Activated naive CD4-positive, alpha-beta T cell treated with anti-CD3 and anti-CD28 coated beads for 36 hours (primary cell): Measurements from ENCODE around the gene ZNF593OS. TPM values are rescaled to one million over a fixed set of nuclear protein-coding genes. Genes with fewer than 3 reads are reported as not detected.

Experiments
- CTCF ChIA-PET: fragments of 350-600 bp; sonication (Branson Sonifier 250); formaldehyde crosslinking; loops from one replicate; lab custom pipeline; 2021; ENCODE audit warnings: antibody characterized with exemption; lab: Charles Lee
- DNase-seq: peaks from one replicate; pipeline ENCODE4 v3.0.0-alpha.2; 2020
- H3K27ac Mint-ChIP-seq: one replicate; pipeline ENCODE4 v1.8.0; 2021; ENCODE audit warnings: mild to moderate bottlenecking, mixed read lengths
- H3K27me3 Mint-ChIP-seq: one replicate; pipeline ENCODE4 v1.8.0; 2021; ENCODE audit warnings: low read depth, mixed read lengths
- H3K36me3 Mint-ChIP-seq: one replicate; pipeline ENCODE4 v1.8.0; 2021; ENCODE audit warnings: low read depth, mixed read lengths
- H3K4me1 Mint-ChIP-seq: one replicate; pipeline ENCODE4 v1.8.0; 2021; ENCODE audit warnings: low read depth, mixed read lengths
- H3K4me3 Mint-ChIP-seq: one replicate; pipeline ENCODE4 v1.8.0; 2021; ENCODE audit warnings: mild to moderate bottlenecking, moderate library complexity, mixed read lengths
- H3K9me3 Mint-ChIP-seq: one replicate; pipeline ENCODE4 v1.8.0; 2021; ENCODE audit warnings: mixed read lengths
- intact Hi-C: fragments of 100-400 bp; cut with micrococcal nuclease; formaldehyde crosslinking; loops from one replicate; pipeline ENCODE4 v1.15.1; 2023
- total RNA-seq, 2 experiments: library from RNA; stranded (reverse); gene quantifications; one replicate each; pipeline ENCODE4 v1.2.3, GENCODE V29; 2021

ZNF593OS gene
- total RNA-seq, 2 experiments from 2014 or later, result not detected

GRCh38 chr1:26132128-26132833, 39.4 kb downstream of the ZNF593OS start:
- peak overlapping the region; percentile 72 for H3K27ac Mint-ChIP-seq
- CTCF ChIA-PET, result interaction anchor here (0.7 kb wide), 1 partner anchor 392 kb away, joined by 4 read pairs; no protein-coding TSS in a partner anchor
- H3K9me3 Mint-ChIP-seq, result no peaks in the 10 kb centered on the region
- DNase-seq, result no peak
- no peaks in the 10 kb centered on the region for H3K27me3 Mint-ChIP-seq
- intact Hi-C loops, result no loop called here
- H3K4me1 Mint-ChIP-seq, result peaks cover 25% of the 10 kb centered on the region
- no peak overlapping the region for H3K4me3 Mint-ChIP-seq
- no peaks in the 10 kb centered on the region for H3K36me3 Mint-ChIP-seq

- no peaks in the 10 kb centered on the region for H3K9me3 Mint-ChIP-seq
- no peak overlapping the region for H3K4me3 Mint-ChIP-seq
- DNase-seq, result no peak
- H3K4me1 Mint-ChIP-seq, result peaks cover 37% of the 10 kb centered on the region
- no peak overlapping the region for H3K27ac Mint-ChIP-seq
- no peaks in the 10 kb centered on the region for H3K36me3 Mint-ChIP-seq
- CTCF ChIA-PET, result interaction anchor here (5.2 kb wide), 1 partner anchor 13 kb away, joined by 51 read pairs; no protein-coding TSS in a partner anchor
- intact Hi-C loops, result no loop called here
- H3K27me3 Mint-ChIP-seq, result no peaks in the 10 kb centered on the region
Observed at GRCh38 chr1:26130695-26131094, 40.9 kb downstream of the ZNF593OS start.

- no peaks in the 10 kb centered on the region for H3K36me3 Mint-ChIP-seq
- no peak overlapping the region for H3K4me3 Mint-ChIP-seq
- H3K4me1 Mint-ChIP-seq, result peaks cover 44% of the 10 kb centered on the region
- H3K27me3 Mint-ChIP-seq, result no peaks in the 10 kb centered on the region
- intact Hi-C loops, result loop anchor here (5.0 to 10.0 kb wide), 3 partner anchors 153 to 895 kb away; partner anchors contain the start of genes SH3BGRL3 and SYF2
- CTCF ChIA-PET, result interaction anchor here (0.7 to 5.2 kb wide), 3 partner anchors 10 to 266 kb away, joined by 3 to 51 read pairs (median 4); no protein-coding TSS in a partner anchor
- no peaks in the 10 kb centered on the region for H3K9me3 Mint-ChIP-seq
- no peak overlapping the region for H3K27ac Mint-ChIP-seq
- no peak for DNase-seq
Observed at GRCh38 chr1:26129778-26130177, 41.9 kb downstream of the ZNF593OS start.

GRCh38 chr1:26127235-26128163, 44.1 kb downstream of the ZNF593OS start:
- DNase-seq, result peak; percentile 70

GRCh38 chr1:26126321-26127084, 45.1 kb downstream of the ZNF593OS start:
- CTCF ChIA-PET, result interaction anchor here (1.0 to 5.2 kb wide), 6 partner anchors 13 to 107 kb away, joined by 3 to 51 read pairs (median 7); partner anchors contain the start of genes CEP85 and PDIK1L
- DNase-seq, result peak; percentile 65
- peak overlapping the region; percentile 67 for H3K4me3 Mint-ChIP-seq
- H3K9me3 Mint-ChIP-seq, result no peaks in the 10 kb centered on the region
- no peaks in the 10 kb centered on the region for H3K27me3 Mint-ChIP-seq
- H3K27ac Mint-ChIP-seq, result peak overlapping the region; percentile 95
- H3K36me3 Mint-ChIP-seq, result peaks cover 7% of the 10 kb centered on the region
- intact Hi-C loops, result loop anchor here (1.0 to 10.0 kb wide), 7 partner anchors 15 to 892 kb away; partner anchors contain the start of genes HMGN2, PDIK1L, SH3BGRL3 and SYF2
- H3K4me1 Mint-ChIP-seq, result peaks cover 51% of the 10 kb centered on the region

More at GRCh38 chr1:26127235-26128163, 44.1 kb downstream of the ZNF593OS start:
- Mint-ChIP-seq H3K27ac (peak overlapping the region; percentile 95), H3K9me3 (no peaks in the 10 kb centered on the region), H3K4me3 (peak overlapping the region; percentile 67), H3K27me3 (no peaks in the 10 kb centered on the region), H3K4me1 (peaks cover 60% of the 10 kb centered on the region), H3K36me3 (no peaks in the 10 kb centered on the region)
- intact Hi-C loops, result loop anchor here (2.0 to 10.0 kb wide), 6 partner anchors 17 to 893 kb away; partner anchors contain the start of genes HMGN2, SH3BGRL3, SYF2 and UBXN11
- CTCF ChIA-PET, result interaction anchor here (1.0 to 5.2 kb wide), 7 partner anchors 12 to 290 kb away, joined by 3 to 51 read pairs (median 6); partner anchors contain the start of genes CEP85 and PDIK1L

DNA sequence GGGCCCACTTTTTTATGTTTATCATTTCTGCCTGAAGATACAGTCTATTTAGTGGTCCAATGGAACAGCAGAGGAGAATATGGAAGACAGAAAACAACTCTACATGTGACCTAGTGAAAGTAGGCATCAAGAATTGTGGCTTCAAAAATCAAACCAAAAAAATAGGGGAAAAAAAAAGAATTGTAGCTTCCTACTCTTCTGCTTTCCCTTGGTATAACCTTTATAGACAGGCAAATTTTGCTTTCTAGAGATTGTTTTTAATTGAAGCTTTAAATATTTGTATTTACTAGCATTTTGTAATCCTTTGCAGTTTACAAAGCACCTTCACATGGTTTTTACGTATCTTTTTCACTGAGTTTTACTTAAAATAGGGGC, 45.7 kb downstream of the ZNF593OS start:
- intact Hi-C loops, result loop anchor here (1.0 to 10.0 kb wide), 7 partner anchors 15 to 891 kb away; partner anchors contain the start of genes HMGN2, PDIK1L, SH3BGRL3 and SYF2
- peaks cover 48% of the 10 kb centered on the region for H3K4me1 Mint-ChIP-seq
- H3K27me3 Mint-ChIP-seq, result no peaks in the 10 kb centered on the region
- CTCF ChIA-PET, result interaction anchor here (3.2 to 5.2 kb wide), 2 partner anchors 13 to 18 kb away, joined by 11 to 51 read pairs; partner anchors contain the start of gene PDIK1L
- peak overlapping the region; percentile 67 for H3K4me3 Mint-ChIP-seq
- peaks cover 7% of the 10 kb centered on the region for H3K36me3 Mint-ChIP-seq
- no peaks in the 10 kb centered on the region for H3K9me3 Mint-ChIP-seq
- peak overlapping the region; percentile 95 for H3K27ac Mint-ChIP-seq
- DNase-seq, result no peak

- CTCF ChIA-PET, result no interaction called here
- Mint-ChIP-seq H3K27ac (peak overlapping the region; percentile 95), H3K4me1 (peaks cover 49% of the 10 kb centered on the region), H3K36me3 (peaks cover 7% of the 10 kb centered on the region), H3K9me3 (no peaks in the 10 kb centered on the region), H3K4me3 (no peak overlapping the region), H3K27me3 (no peaks in the 10 kb centered on the region)
- no peak for DNase-seq
- intact Hi-C loops, result loop anchor here (5.0 to 10.0 kb wide), 3 partner anchors 157 to 891 kb away; partner anchors contain the start of genes SH3BGRL3 and SYF2
Observed at GRCh38 chr1:26125382-26125781, 46.2 kb downstream of the ZNF593OS start.

DNA sequence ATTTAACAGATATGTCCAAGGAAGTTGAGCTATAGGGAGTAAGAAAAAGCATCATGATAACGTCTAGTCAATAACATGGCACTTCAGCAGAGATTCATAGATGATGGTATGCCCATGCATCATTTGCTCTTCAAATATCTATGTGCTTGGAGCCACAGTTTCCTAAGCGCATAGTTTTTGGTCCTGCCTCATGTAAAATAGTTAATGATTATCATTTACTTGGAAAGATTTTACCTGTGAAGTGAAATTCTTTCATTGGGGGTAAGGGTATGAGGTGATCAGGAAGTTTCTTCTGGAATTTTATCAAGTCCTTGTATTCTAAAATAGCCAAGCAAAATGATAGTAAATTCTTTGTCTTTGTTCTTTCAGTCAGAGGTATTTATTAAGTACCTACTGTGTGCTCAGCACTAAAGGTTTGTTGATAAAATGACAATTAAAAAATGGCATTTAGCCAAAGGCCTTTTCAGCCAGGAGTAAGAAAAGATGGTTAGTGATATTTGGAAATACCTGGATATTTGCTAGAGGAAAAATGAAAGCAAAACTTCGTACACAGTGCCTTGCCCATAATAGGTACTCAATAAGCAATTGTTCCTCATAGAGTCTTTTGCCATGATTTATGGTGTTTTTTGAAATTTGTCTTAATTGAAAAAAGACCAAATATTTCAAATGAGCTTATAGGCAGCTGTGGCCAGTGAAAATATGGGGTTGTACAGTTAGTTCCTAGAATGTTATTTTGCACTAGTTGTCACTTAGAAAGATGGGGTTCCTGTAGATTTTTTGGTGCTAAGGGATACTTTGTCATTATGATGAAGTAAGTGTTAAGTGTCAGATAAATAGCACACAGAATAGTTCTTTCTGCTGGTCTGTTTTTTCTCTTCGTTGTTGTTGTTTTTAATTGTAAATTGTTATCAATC, 47.0 kb downstream of the ZNF593OS start:
- H3K27me3 Mint-ChIP-seq, result no peaks in the 10 kb centered on the region
- DNase-seq, result no peak
- intact Hi-C loops, result loop anchor here (5.0 to 10.0 kb wide), 3 partner anchors 158 to 890 kb away; partner anchors contain the start of genes SH3BGRL3 and SYF2
- H3K36me3 Mint-ChIP-seq, result peaks cover 10% of the 10 kb centered on the region
- H3K27ac Mint-ChIP-seq, result no peak overlapping the region
- peaks cover 56% of the 10 kb centered on the region for H3K4me1 Mint-ChIP-seq
- CTCF ChIA-PET, result interaction anchor here (0.7 to 4.3 kb wide), 3 partner anchors 15 to 21 kb away, joined by 3 to 28 read pairs (median 3); no protein-coding TSS in a partner anchor
- no peaks in the 10 kb centered on the region for H3K9me3 Mint-ChIP-seq
- no peak overlapping the region for H3K4me3 Mint-ChIP-seq

DNA sequence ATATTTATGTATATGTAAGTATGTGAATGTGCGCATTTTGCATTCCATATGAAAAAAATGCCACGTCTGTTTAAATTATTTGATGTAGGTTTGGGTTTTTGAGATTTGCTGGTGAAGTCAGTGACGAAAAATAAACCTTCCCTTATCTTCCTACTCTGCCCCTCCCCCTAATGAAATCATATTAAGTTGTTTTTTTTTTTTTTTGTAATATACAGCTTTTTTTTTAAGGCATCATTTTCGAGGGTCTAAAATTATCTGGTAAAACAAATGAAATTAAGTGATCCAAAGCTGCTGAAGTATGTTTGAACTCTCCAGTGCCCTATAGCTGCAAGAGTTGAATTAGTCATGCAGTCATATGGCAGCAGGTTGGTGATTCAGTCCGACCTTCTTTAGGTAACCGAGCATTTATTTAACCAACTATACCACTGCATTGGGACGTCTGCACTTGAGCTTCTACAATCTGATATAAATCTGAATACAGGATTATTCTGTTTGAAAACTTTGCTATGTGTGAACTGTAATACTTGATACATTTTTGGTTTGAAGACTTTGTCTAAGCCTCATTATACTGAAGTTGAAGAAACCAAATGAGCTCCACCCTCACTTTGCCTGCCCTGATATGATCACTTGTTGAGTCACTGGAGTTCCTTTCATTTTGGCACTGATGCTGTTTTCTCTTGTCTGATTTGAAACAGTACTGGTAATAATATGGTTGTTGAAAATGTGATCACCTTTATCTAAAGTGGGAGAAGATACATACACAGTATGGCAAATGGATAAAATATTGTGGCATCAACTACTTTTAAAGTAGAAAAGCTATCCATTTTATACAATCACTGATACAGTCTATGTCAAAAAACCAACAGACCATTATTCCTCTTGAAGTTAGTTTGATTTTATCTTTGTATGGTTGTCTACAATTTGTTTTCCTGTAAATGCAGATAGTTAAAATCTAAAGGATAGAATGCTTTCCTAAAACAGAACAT, 48.4 kb downstream of the ZNF593OS start:
- H3K36me3 Mint-ChIP-seq, result peaks cover 16% of the 10 kb centered on the region
- peak overlapping the region; percentile 83 for H3K27ac Mint-ChIP-seq
- H3K4me1 Mint-ChIP-seq, result peaks cover 62% of the 10 kb centered on the region
- CTCF ChIA-PET, result interaction anchor here (0.8 to 4.3 kb wide), 6 partner anchors 10 to 22 kb away, joined by 3 to 28 read pairs (median 3); no protein-coding TSS in a partner anchor
- peak; percentile 37 for DNase-seq
- H3K9me3 Mint-ChIP-seq, result no peaks in the 10 kb centered on the region
- H3K27me3 Mint-ChIP-seq, result no peaks in the 10 kb centered on the region
- intact Hi-C loops, result loop anchor here (10.0 kb wide), 1 partner anchor 888 kb away; the partner anchor contains the start of gene SYF2
- H3K4me3 Mint-ChIP-seq, result no peak overlapping the region
